Ishikawa (cell line): ENCODE results near the gene NPAS3.

Source experiments
- CEBPB ChIP-seq: IDR thresholded peaks from 2 replicates; pipeline ENCODE4 v1.6.1; 2012
- CREB1 ChIP-seq: IDR thresholded peaks from 2 replicates; pipeline ENCODE4 v1.6.1; 2012; ENCODE audit warnings: low read depth
- EP300 ChIP-seq: IDR thresholded peaks from 2 replicates; pipeline ENCODE4 v1.6.1; 2012; ENCODE audit warnings: borderline replicate concordance
- TAF1 ChIP-seq: IDR thresholded peaks from 2 replicates; pipeline ENCODE4 v1.6.1; 2012; ENCODE audit warnings: low read depth, mild to moderate bottlenecking
- YY1 ChIP-seq: IDR thresholded peaks from 2 replicates; pipeline ENCODE4 v1.6.1; 2012; ENCODE audit warnings: low read depth
- TF ChIP-seq, protein P1 (sequence below): IDR thresholded peaks from 2 replicates; pipeline ENCODE4 v1.6.1; 2012; ENCODE audit warnings: low read depth, mild to moderate bottlenecking
- TF ChIP-seq, protein P2 (sequence below): IDR thresholded peaks from 2 replicates; pipeline ENCODE4 v1.6.1; 2012

GRCh38 chr14:33287189-33287588 lies 348.5 kb downstream of the NPAS3 start:
- TF ChIP-seq CREB1 (no peak), YY1 (no peak), EP300 (no peak), TAF1 (no peak), CEBPB (no peak)
- TF ChIP-seq, protein P1, sequence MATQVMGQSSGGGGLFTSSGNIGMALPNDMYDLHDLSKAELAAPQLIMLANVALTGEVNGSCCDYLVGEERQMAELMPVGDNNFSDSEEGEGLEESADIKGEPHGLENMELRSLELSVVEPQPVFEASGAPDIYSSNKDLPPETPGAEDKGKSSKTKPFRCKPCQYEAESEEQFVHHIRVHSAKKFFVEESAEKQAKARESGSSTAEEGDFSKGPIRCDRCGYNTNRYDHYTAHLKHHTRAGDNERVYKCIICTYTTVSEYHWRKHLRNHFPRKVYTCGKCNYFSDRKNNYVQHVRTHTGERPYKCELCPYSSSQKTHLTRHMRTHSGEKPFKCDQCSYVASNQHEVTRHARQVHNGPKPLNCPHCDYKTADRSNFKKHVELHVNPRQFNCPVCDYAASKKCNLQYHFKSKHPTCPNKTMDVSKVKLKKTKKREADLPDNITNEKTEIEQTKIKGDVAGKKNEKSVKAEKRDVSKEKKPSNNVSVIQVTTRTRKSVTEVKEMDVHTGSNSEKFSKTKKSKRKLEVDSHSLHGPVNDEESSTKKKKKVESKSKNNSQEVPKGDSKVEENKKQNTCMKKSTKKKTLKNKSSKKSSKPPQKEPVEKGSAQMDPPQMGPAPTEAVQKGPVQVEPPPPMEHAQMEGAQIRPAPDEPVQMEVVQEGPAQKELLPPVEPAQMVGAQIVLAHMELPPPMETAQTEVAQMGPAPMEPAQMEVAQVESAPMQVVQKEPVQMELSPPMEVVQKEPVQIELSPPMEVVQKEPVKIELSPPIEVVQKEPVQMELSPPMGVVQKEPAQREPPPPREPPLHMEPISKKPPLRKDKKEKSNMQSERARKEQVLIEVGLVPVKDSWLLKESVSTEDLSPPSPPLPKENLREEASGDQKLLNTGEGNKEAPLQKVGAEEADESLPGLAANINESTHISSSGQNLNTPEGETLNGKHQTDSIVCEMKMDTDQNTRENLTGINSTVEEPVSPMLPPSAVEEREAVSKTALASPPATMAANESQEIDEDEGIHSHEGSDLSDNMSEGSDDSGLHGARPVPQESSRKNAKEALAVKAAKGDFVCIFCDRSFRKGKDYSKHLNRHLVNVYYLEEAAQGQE, result no peak
- TF ChIP-seq, protein P2, sequence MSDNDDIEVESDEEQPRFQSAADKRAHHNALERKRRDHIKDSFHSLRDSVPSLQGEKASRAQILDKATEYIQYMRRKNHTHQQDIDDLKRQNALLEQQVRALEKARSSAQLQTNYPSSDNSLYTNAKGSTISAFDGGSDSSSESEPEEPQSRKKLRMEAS, result no peak
